Endodermal cell (in vitro differentiated cells): ENCODE data around the gene ALCAM. TPM values are rescaled to one million over a fixed set of nuclear protein-coding genes. Genes with fewer than 3 reads are reported as not detected.

ENCODE experiments used
- DNase-seq: peaks from one replicate; pipeline ENCODE4 v3.0.0-alpha.2; 2017
- H3K27ac ChIP-seq: 2 replicates; pipeline ENCODE4 v1.5.1; 2013; ENCODE audit warnings: mild to moderate bottlenecking, low read depth, low read length, moderate library complexity
- H3K27me3 ChIP-seq: 2 replicates; pipeline ENCODE4 v1.6.1; 2013; ENCODE audit warnings: mild to moderate bottlenecking, low read length, moderate library complexity; ENCODE audit not compliant: insufficient read depth, control insufficient read depth, poor library complexity, severe bottlenecking
- H3K36me3 ChIP-seq: 2 replicates; pipeline ENCODE4 v1.7.0; 2013; ENCODE audit warnings: mild to moderate bottlenecking, low read length, moderate library complexity; ENCODE audit not compliant: control insufficient read depth, insufficient read depth
- H3K4me1 ChIP-seq: one replicate; pipeline ENCODE4 v1.7.0; 2013; ENCODE audit warnings: low read length; ENCODE audit not compliant: control insufficient read depth, insufficient read depth
- H3K4me3 ChIP-seq: 2 replicates; pipeline ENCODE4 v1.5.1; 2013; ENCODE audit warnings: mild to moderate bottlenecking, low read length, moderate library complexity
- H3K9ac ChIP-seq: 2 replicates; pipeline ENCODE4 v1.6.1; 2013; ENCODE audit warnings: mild to moderate bottlenecking, low read length, moderate library complexity; ENCODE audit not compliant: poor library complexity, severe bottlenecking; ENCODE audit errors: extremely low read depth
- H3K9me3 ChIP-seq: 2 replicates; pipeline ENCODE4 v1.6.1; 2013; ENCODE audit warnings: mild to moderate bottlenecking, low read length, moderate library complexity; ENCODE audit not compliant: control insufficient read depth
- H3K27ac Mint-ChIP-seq: 2 replicates; pipeline ENCODE4 v1.8.0; 2020; ENCODE audit warnings: mixed read lengths
- H3K27me3 Mint-ChIP-seq: 2 replicates; pipeline ENCODE4 v1.8.0; 2021; ENCODE audit warnings: mild to moderate bottlenecking, mixed read lengths; ENCODE audit not compliant: insufficient read depth
- H3K36me3 Mint-ChIP-seq: 2 replicates; pipeline ENCODE4 v1.8.0; 2020; ENCODE audit warnings: low read depth, mixed read lengths
- H3K4me1 Mint-ChIP-seq: 2 replicates; pipeline ENCODE4 v1.8.0; 2020; ENCODE audit warnings: mixed read lengths
- H3K4me3 Mint-ChIP-seq: 2 replicates; pipeline ENCODE4 v1.8.0; 2020; ENCODE audit warnings: mild to moderate bottlenecking, moderate library complexity, mixed read lengths
- H3K9me3 Mint-ChIP-seq: 2 replicates; pipeline ENCODE4 v1.8.0; 2020; ENCODE audit warnings: mild to moderate bottlenecking, mixed read lengths
- WGBS, 2 experiments: methylation state at CpG; one replicate each; pipeline versions ENCODE4 v1.1.5 to v1.1.7; 2013; ENCODE audit warnings: missing lambda C conversion rate in 2 of 2, mixed read lengths in 1 of 2; ENCODE audit not compliant: insufficient coverage in 1 of 2, insufficient read length in 1 of 2; 5-methylcytosine and 5-hydroxymethylcytosine counted together
- total RNA-seq, 2 donors: library from RNA; stranded (reverse); fragmentation: NEBNext Ultra II Directional in 1 of 2; extraction: Animal tissue kit (Norgen Biotek cat#: 25700) in 1 of 2; gene quantifications; 2 replicates in 1 of 2; 3 replicates in 1 of 2; pipeline ENCODE4 v1.2.1, GENCODE V29; 2021
- TF ChIP-seq, protein P1 (sequence below): fragments of 200-600 bp; sonication (generic); conservative IDR thresholded peaks from 2 replicates; pipeline ENCODE4 v1.5.0; 2021; ENCODE audit warnings: antibody characterized with exemption, mild to moderate bottlenecking

The ALCAM gene
- total RNA-seq, 2 donors from 2014 or later, result 19.3 to 36.5 TPM

DNA sequence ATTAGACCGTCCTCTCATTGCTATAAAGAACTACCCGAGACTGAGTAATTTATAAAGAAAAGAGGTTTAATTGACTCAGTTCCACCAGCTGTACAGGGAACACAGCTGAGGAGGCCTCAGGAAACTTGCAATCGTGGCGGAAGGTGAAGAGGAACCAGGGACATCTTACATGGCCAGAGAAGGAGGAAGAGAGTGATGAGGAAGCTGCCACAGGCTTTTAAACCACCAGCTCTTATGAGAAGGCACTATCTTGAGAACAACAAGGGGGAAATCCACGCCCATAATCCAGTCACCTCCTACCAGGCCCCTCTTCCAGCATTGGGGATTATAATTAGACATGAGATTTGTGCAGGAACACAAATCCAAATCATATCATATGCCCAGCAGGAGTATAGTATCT is 138.5 kb downstream of the ALCAM start:
- TF ChIP-seq, protein P1, sequence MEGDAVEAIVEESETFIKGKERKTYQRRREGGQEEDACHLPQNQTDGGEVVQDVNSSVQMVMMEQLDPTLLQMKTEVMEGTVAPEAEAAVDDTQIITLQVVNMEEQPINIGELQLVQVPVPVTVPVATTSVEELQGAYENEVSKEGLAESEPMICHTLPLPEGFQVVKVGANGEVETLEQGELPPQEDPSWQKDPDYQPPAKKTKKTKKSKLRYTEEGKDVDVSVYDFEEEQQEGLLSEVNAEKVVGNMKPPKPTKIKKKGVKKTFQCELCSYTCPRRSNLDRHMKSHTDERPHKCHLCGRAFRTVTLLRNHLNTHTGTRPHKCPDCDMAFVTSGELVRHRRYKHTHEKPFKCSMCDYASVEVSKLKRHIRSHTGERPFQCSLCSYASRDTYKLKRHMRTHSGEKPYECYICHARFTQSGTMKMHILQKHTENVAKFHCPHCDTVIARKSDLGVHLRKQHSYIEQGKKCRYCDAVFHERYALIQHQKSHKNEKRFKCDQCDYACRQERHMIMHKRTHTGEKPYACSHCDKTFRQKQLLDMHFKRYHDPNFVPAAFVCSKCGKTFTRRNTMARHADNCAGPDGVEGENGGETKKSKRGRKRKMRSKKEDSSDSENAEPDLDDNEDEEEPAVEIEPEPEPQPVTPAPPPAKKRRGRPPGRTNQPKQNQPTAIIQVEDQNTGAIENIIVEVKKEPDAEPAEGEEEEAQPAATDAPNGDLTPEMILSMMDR, result no peak
- Histone ChIP-seq H3K36me3 (no peaks in the 10 kb centered on the region), H3K9ac (no peak overlapping the region), H3K4me3 (no peak overlapping the region), H3K27me3 (no peaks in the 10 kb centered on the region), H3K4me1 (peaks cover 11% of the 10 kb centered on the region), H3K9me3 (no peaks in the 10 kb centered on the region), H3K27ac (no peak overlapping the region)
- H3K9me3 Mint-ChIP-seq, result no peaks in the 10 kb centered on the region
- peaks cover 21% of the 10 kb centered on the region for H3K4me1 Mint-ChIP-seq
- no peaks in the 10 kb centered on the region for H3K36me3 Mint-ChIP-seq
- no peak for DNase-seq
- no peak overlapping the region for H3K27ac Mint-ChIP-seq
- 76 to 88% methylated on average over 3 to 5 of the region's 5 CpGs for WGBS, 2 experiments
- no peak overlapping the region for H3K4me3 Mint-ChIP-seq
- no peaks in the 10 kb centered on the region for H3K27me3 Mint-ChIP-seq

DNA sequence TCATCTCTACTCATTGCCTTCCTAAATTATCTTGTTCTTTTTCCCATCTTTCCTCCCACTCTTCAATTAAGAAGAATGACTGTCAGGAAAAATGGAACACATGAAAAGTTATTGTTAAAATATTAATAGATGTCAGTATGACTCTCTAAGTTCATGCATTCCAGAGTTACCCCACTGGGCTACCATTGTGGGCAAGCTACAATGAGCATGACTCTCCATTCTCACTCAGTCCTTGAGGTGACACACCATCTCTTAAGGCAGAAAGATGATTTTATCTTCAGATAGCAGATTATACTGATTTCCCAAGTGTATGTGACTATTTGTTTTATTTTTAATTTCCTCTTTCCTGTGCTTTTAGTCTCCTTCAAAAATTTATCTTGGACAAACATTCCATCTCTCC is 144.3 kb downstream of the ALCAM start:
- Histone ChIP-seq H3K36me3 (no peaks in the 10 kb centered on the region), H3K4me3 (no peak overlapping the region), H3K4me1 (no peaks in the 10 kb centered on the region), H3K27ac (no peak overlapping the region), H3K27me3 (no peaks in the 10 kb centered on the region), H3K9me3 (no peaks in the 10 kb centered on the region), H3K9ac (no peak overlapping the region)
- DNase-seq, result no peak
- Mint-ChIP-seq H3K27ac (no peak overlapping the region), H3K4me1 (no peaks in the 10 kb centered on the region), H3K27me3 (no peaks in the 10 kb centered on the region), H3K9me3 (no peaks in the 10 kb centered on the region), H3K4me3 (no peak overlapping the region), H3K36me3 (no peaks in the 10 kb centered on the region)
- TF ChIP-seq, protein P1, result no peak

DNA sequence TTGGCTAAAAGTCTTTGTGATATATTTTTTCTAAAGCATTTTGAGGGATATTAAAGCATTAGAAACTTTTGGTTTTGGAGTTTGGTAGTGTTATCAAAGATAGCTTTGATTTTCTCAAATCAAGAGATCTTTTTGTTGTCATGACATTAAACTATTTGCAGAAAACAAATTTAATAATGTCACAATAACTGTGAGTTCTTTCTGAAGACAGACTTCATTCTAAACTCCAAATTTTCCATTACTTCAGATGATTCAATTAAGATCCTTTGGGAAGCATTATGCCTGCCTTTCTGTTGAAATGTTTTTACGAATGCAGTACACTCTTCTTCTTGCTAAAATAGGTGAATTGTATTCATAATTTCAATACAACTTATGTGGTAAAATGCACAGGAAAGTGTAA is 145.4 kb downstream of the ALCAM start:
- H3K27me3 Mint-ChIP-seq, result no peaks in the 10 kb centered on the region
- H3K9me3 Mint-ChIP-seq, result no peaks in the 10 kb centered on the region
- no peaks in the 10 kb centered on the region for H3K4me1 Mint-ChIP-seq
- TF ChIP-seq, protein P1, result no peak
- no peak overlapping the region for H3K4me3 Mint-ChIP-seq
- H3K9me3 ChIP-seq, result no peaks in the 10 kb centered on the region
- no peak overlapping the region for H3K27ac Mint-ChIP-seq
- H3K36me3 ChIP-seq, result no peaks in the 10 kb centered on the region
- H3K27ac ChIP-seq, result no peak overlapping the region
- H3K27me3 ChIP-seq, result no peaks in the 10 kb centered on the region
- H3K9ac ChIP-seq, result no peak overlapping the region
- no peaks in the 10 kb centered on the region for H3K36me3 Mint-ChIP-seq
- H3K4me1 ChIP-seq, result peaks cover 4% of the 10 kb centered on the region
- WGBS, 2 experiments, result 100% methylated on average over 1 of the region's 1 CpG; no CpG with 5 or more reads in 1 of the 2 experiments
- no peak overlapping the region for H3K4me3 ChIP-seq
- DNase-seq, result no peak
